Right ventricle myocardium superior (tissue), 1 donor: Measurements from ENCODE around the gene IGSF11. TPM values are rescaled to one million over a fixed set of nuclear protein-coding genes. Genes with fewer than 3 reads are reported as not detected.
"Not testable (repeated sequence)": the region's sequence is repeated elsewhere in the genome, so short reads cannot be mapped to it uniquely, and the experiment has no call there.

ENCODE experiments used
- ATAC-seq: fragments of 200-7000 bp; cut with Tn5 transposase; one replicate; pipeline ENCODE4 v1.9.1; 2020; ENCODE audit warnings: mild to moderate bottlenecking; ENCODE audit not compliant: poor library complexity
- DNase-seq: peaks from one replicate; pipeline ENCODE4 v3.0.0-alpha.2; 2020
- intact Hi-C: fragments of 100-400 bp; cut with DNase I; formaldehyde crosslinking; loops from one replicate; pipeline ENCODE4 v1.11.2; 2022
- long read RNA-seq: library from polyadenylated mRNA; unstranded; transcript quantifications from one replicate; pipeline ENCODE4 v2.0.0, GENCODE V29; 2021
- total RNA-seq: library from RNA; stranded (reverse); fragmentation: NEBNext Ultra II Directional; extraction: Animal tissue kit (Norgen Biotek cat#: 25700); gene quantifications from one replicate; pipeline ENCODE4 v1.2.1, GENCODE V29; 2021
- donor health status: DM: no; HTN: yes; CAD: no; lungs with severe emphysema.

IGSF11 gene
- total RNA-seq: 2.9 TPM
- long read RNA-seq, partial matches to known transcripts: 0 of 3 reads
- long read RNA-seq, other reads (novel, unspliced or antisense): 1 of 3 reads

GRCh38 chr3:119034256-119035013, at the start of gene IGSF11:
Gene IGSF11 (minus strand): TSS chr3:119034846. CDS start chr3:119034582, 264 bp downstream.
- peak; percentile 76 for DNase-seq
- intact Hi-C loops: loop anchor here (1.0 kb wide), 1 partner anchor 150 kb away; no protein-coding TSS in a partner anchor
- peak; percentile 99 for ATAC-seq

GRCh38 chr3:119080364-119080763, 45.7 kb upstream of the IGSF11 start:
- no peak for ATAC-seq
- intact Hi-C loops: no loop called here

GRCh38 chr3:119073258-119074001, 38.8 kb upstream of the IGSF11 start:
- no peak for ATAC-seq
- intact Hi-C loops: no loop called here
- DNase-seq: no peak

More at GRCh38 chr3:119080364-119080763, 45.7 kb upstream of the IGSF11 start:
- DNase-seq: no peak

GRCh38 chr3:119072451-119072850, 37.8 kb upstream of the IGSF11 start:
- DNase-seq, intact Hi-C loops, ATAC-seq: not testable (repeated sequence)

GRCh38 chr3:119069725-119070124, 35.1 kb upstream of the IGSF11 start:
- ATAC-seq (no peak), DNase-seq (no peak)
- intact Hi-C loops: no loop called here

GRCh38 chr3:119063471-119063870, 28.8 kb upstream of the IGSF11 start:
- intact Hi-C loops: no loop called here
- DNase-seq: no peak
- no peak for ATAC-seq

GRCh38 chr3:119062892-119063291, 28.2 kb upstream of the IGSF11 start:
- DNase-seq (no peak), ATAC-seq (no peak)
- intact Hi-C loops: no loop called here

GRCh38 chr3:119044593-119044992, 9.9 kb upstream of the IGSF11 start:
- DNase-seq (no peak), ATAC-seq (no peak)
- intact Hi-C loops: no loop called here

GRCh38 chr3:119042162-119042561, 7.5 kb upstream of the IGSF11 start:
- DNase-seq (no peak), ATAC-seq (no peak)
- intact Hi-C loops: no loop called here

GRCh38 chr3:119035014-119035346, 334 bp upstream of the IGSF11 start:
- intact Hi-C loops: no loop called here
- ATAC-seq: peak; percentile 3
- no peak for DNase-seq

GRCh38 chr3:119033393-119034255, 1.0 kb downstream of the IGSF11 start:
- intact Hi-C loops: loop anchor here (1.0 kb wide), 1 partner anchor 149 kb away; no protein-coding TSS in a partner anchor
- DNase-seq (no peak), ATAC-seq (no peak)

GRCh38 chr3:119025171-119025795, 9.4 kb downstream of the IGSF11 start:
- no peak for ATAC-seq
- intact Hi-C loops: no loop called here

GRCh38 chr3:119019767-119020518, 14.7 kb downstream of the IGSF11 start:
- no peak for ATAC-seq
- intact Hi-C loops: no loop called here
- no peak for DNase-seq

More at GRCh38 chr3:119025171-119025795, 9.4 kb downstream of the IGSF11 start:
- DNase-seq: no peak

- ATAC-seq (peak; percentile 95), DNase-seq (no peak)
Observed at GRCh38 chr3:119018690-119019463, 15.8 kb downstream of the IGSF11 start.

GRCh38 chr3:119015942-119016341, 18.7 kb downstream of the IGSF11 start:
- intact Hi-C loops: no loop called here
- DNase-seq (no peak), ATAC-seq (no peak)

More at GRCh38 chr3:119018690-119019463, 15.8 kb downstream of the IGSF11 start:
- intact Hi-C loops: no loop called here

- no peak for DNase-seq
- ATAC-seq: no peak
- intact Hi-C loops: no loop called here
Observed at GRCh38 chr3:119013951-119014350, 20.7 kb downstream of the IGSF11 start.

GRCh38 chr3:119011528-119011927, 23.1 kb downstream of the IGSF11 start:
- no peak for DNase-seq
- intact Hi-C loops: no loop called here
- no peak for ATAC-seq
